H9 (cell line): ENCODE data around the gene GRM5. TPM values are rescaled to one million over a fixed set of nuclear protein-coding genes. Genes with fewer than 3 reads are reported as not detected.
"Not testable (repeated sequence)": the region's sequence is repeated elsewhere in the genome, so short reads cannot be mapped to it uniquely, and the experiment has no call there.

Source experiments
- DNase-seq: peaks from one replicate; pipeline ENCODE4 v3.0.0-alpha.2; 2017
- H2AFZ ChIP-seq: one replicate; pipeline ENCODE4 v1.6.1; 2013; ENCODE audit warnings: mild to moderate bottlenecking, low read length, control low read depth, moderate library complexity
- H2AK5ac ChIP-seq: 2 replicates; pipeline ENCODE4 v1.6.1; 2013; ENCODE audit warnings: low read length, control low read depth, mixed read lengths; ENCODE audit not compliant: insufficient read length
- H2BK120ac ChIP-seq: one replicate; pipeline ENCODE4 v1.6.1; 2013; ENCODE audit warnings: low read depth, mild to moderate bottlenecking, low read length, control low read depth, inconsistent platforms; ENCODE audit not compliant: poor library complexity, severe bottlenecking
- H2BK12ac ChIP-seq: 2 replicates; pipeline ENCODE4 v1.6.1; 2013; ENCODE audit warnings: low read length, control low read depth, mixed read lengths, low read depth; ENCODE audit not compliant: insufficient read length
- H2BK15ac ChIP-seq: 2 replicates; pipeline ENCODE4 v1.6.1; 2013; ENCODE audit warnings: low read depth, low read length, control low read depth
- H2BK20ac ChIP-seq: one replicate; pipeline ENCODE4 v1.6.1; 2013; ENCODE audit warnings: low read depth, mild to moderate bottlenecking, low read length, control low read depth, inconsistent platforms; ENCODE audit not compliant: poor library complexity, severe bottlenecking
- H2BK5ac ChIP-seq: 2 replicates; pipeline ENCODE4 v1.6.1; 2013; ENCODE audit warnings: low read length, control low read depth, mixed read lengths; ENCODE audit not compliant: insufficient read length
- H3K14ac ChIP-seq: 2 replicates; pipeline ENCODE4 v1.6.1; 2013; ENCODE audit warnings: low read length, control low read depth; ENCODE audit not compliant: insufficient read depth
- H3K18ac ChIP-seq: 2 replicates; pipeline ENCODE4 v1.6.1; 2013; ENCODE audit warnings: low read depth, mild to moderate bottlenecking, mixed read lengths, low read length, control low read depth; ENCODE audit not compliant: insufficient read length
- H3K23ac ChIP-seq: 2 replicates; pipeline ENCODE4 v1.6.1; 2013; ENCODE audit warnings: low read length, control low read depth, mixed read lengths, low read depth; ENCODE audit not compliant: insufficient read length
- H3K23me2 ChIP-seq: 2 replicates; pipeline ENCODE4 v1.6.1; 2013; ENCODE audit warnings: low read depth, mild to moderate bottlenecking, mixed read lengths, low read length, control low read depth; ENCODE audit not compliant: insufficient read length, poor library complexity, severe bottlenecking
- H3K27ac ChIP-seq: 2 replicates; pipeline ENCODE4 v1.5.1; 2013; ENCODE audit warnings: low read length, control low read depth, mixed read lengths, low read depth; ENCODE audit not compliant: insufficient read length
- H3K27me3 ChIP-seq: 2 replicates; pipeline ENCODE4 v1.6.1; 2013; ENCODE audit warnings: low read length, control low read depth, inconsistent platforms; ENCODE audit not compliant: insufficient read depth
- H3K4ac ChIP-seq: 2 replicates; pipeline ENCODE4 v1.6.1; 2013; ENCODE audit warnings: low read depth, mild to moderate bottlenecking, control low read depth, inconsistent platforms, low read length, moderate library complexity
- H3K4me1 ChIP-seq: 2 replicates; pipeline ENCODE4 v1.6.1; 2013; ENCODE audit warnings: low read length, control low read depth, inconsistent platforms; ENCODE audit not compliant: insufficient read depth
- H3K4me2 ChIP-seq: 2 replicates; pipeline ENCODE4 v1.6.1; 2013; ENCODE audit warnings: low read length, control low read depth, mixed read lengths; ENCODE audit not compliant: insufficient read length, insufficient read depth
- H3K56ac ChIP-seq: 2 replicates; pipeline ENCODE4 v1.6.1; 2013; ENCODE audit warnings: low read depth, mild to moderate bottlenecking, mixed read lengths, low read length, control low read depth; ENCODE audit not compliant: insufficient read length
- H3K79me1 ChIP-seq: 2 replicates; pipeline ENCODE4 v1.6.1; 2013; ENCODE audit warnings: low read depth, mild to moderate bottlenecking, moderate library complexity, low read length, control low read depth, inconsistent platforms; ENCODE audit not compliant: insufficient read depth, poor library complexity, severe bottlenecking
- H3K79me2 ChIP-seq: 2 replicates; pipeline ENCODE4 v1.6.1; 2013; ENCODE audit warnings: low read length, control low read depth, inconsistent platforms; ENCODE audit not compliant: insufficient read depth
- H3K9ac ChIP-seq: 2 replicates; pipeline ENCODE4 v1.6.1; 2013; ENCODE audit warnings: low read length, control low read depth, mixed read lengths; ENCODE audit not compliant: insufficient read length; ENCODE audit errors: extremely low read depth
- H3K9me3 ChIP-seq: one replicate; pipeline ENCODE4 v1.6.1; 2013; ENCODE audit warnings: low read depth, low read length, inconsistent platforms; ENCODE audit not compliant: control insufficient read depth
- H3T11ph ChIP-seq: one replicate; pipeline ENCODE4 v1.6.1; 2013; ENCODE audit warnings: mild to moderate bottlenecking, low read length, control low read depth, inconsistent platforms
- H4K20me1 ChIP-seq: one replicate; pipeline ENCODE4 v1.6.1; 2013; ENCODE audit not compliant: control insufficient read depth, insufficient read length, insufficient read depth
- H4K5ac ChIP-seq: 2 replicates; pipeline ENCODE4 v1.6.1; 2013; ENCODE audit warnings: low read depth, mild to moderate bottlenecking, mixed read lengths, low read length, control low read depth; ENCODE audit not compliant: insufficient read length
- H4K8ac ChIP-seq: replicated peaks from 2 replicates; pipeline ENCODE4 v1.6.1; 2013; ENCODE audit warnings: low read length, control low read depth, mixed read lengths, low read depth; ENCODE audit not compliant: insufficient read length
- H4K91ac ChIP-seq: 2 replicates; pipeline ENCODE4 v1.6.1; 2013; ENCODE audit warnings: low read depth, mild to moderate bottlenecking, moderate library complexity, mixed read lengths, low read length, control low read depth; ENCODE audit not compliant: insufficient read length
- H3K27ac Mint-ChIP-seq, 3 experiments: 2 replicates in 2 of 3; 3 replicates in 1 of 3; pipeline ENCODE4 v1.8.0; 2020 to 2021; ENCODE audit warnings: mixed read lengths in 3 of 3, mild to moderate bottlenecking in 1 of 3, moderate library complexity in 1 of 3
- H3K27me3 Mint-ChIP-seq: 2 replicates; pipeline ENCODE4 v1.8.0; 2021; ENCODE audit warnings: low read depth, mild to moderate bottlenecking, moderate library complexity, mixed read lengths
- H3K36me3 Mint-ChIP-seq, 3 experiments: 2 replicates in 2 of 3; 3 replicates in 1 of 3; pipeline ENCODE4 v1.8.0; 2020 to 2021; ENCODE audit warnings: low read depth in 3 of 3, mixed read lengths in 3 of 3; ENCODE audit not compliant: insufficient read depth in 1 of 3
- H3K4me1 Mint-ChIP-seq, 2 experiments: 2 replicates each; pipeline ENCODE4 v1.8.0; 2020; ENCODE audit warnings: mixed read lengths in 2 of 2
- H3K4me3 Mint-ChIP-seq, 2 experiments: 2 replicates in 1 of 2; 3 replicates in 1 of 2; pipeline ENCODE4 v1.8.0; 2020 to 2021; ENCODE audit warnings: mild to moderate bottlenecking in 2 of 2, mixed read lengths in 2 of 2, moderate library complexity in 1 of 2
- H3K9me3 Mint-ChIP-seq, 2 experiments: 2 replicates in 1 of 2; 3 replicates in 1 of 2; pipeline ENCODE4 v1.8.0; 2020; ENCODE audit warnings: mild to moderate bottlenecking in 2 of 2, mixed read lengths in 2 of 2, moderate library complexity in 1 of 2
- CTCF ChIP-seq: fragments of 200-600 bp; sonication (generic); conservative IDR thresholded peaks from 3 replicates; pipeline ENCODE4 v1.8.0; 2021; ENCODE audit warnings: antibody characterized with exemption, mild to moderate bottlenecking
- WGBS: extraction: QIAGEN DNeasy Blood & Tissue Kit; methylation state at CpG from one replicate; pipeline ENCODE4 v1.1.7; 2013; ENCODE audit warnings: missing lambda C conversion rate, low lambda C conversion rate, mixed read lengths; ENCODE audit not compliant: insufficient read length; ENCODE audit errors: extremely low coverage; 5-methylcytosine and 5-hydroxymethylcytosine counted together
- total RNA-seq: library from RNA; stranded (reverse); gene quantifications from 2 replicates; pipeline ENCODE4 v1.2.1, GENCODE V29; 2021

Gene GRM5
- total RNA-seq, 1 experiment from 2014 or later: not detected

- no peak overlapping the region for H2BK120ac ChIP-seq
- H2AFZ ChIP-seq: no peak overlapping the region
- no peak overlapping the region for H3K9ac ChIP-seq
- H4K5ac ChIP-seq: no peak overlapping the region
- no peak for TF ChIP-seq CTCF
- H3K79me1 ChIP-seq: no peaks in the 10 kb centered on the region
- H2AK5ac ChIP-seq: no peak overlapping the region
- H2BK20ac ChIP-seq: no peak overlapping the region
- no peaks in the 10 kb centered on the region for H4K20me1 ChIP-seq
- Mint-ChIP-seq H3K4me1 (no peaks in the 10 kb centered on the region), H3K27ac (no peak overlapping the region), H3K4me3 (no peak overlapping the region), H3K36me3 (no peaks in the 10 kb centered on the region), H3K9me3 (no peaks in the 10 kb centered on the region), H3K27me3 (no peaks in the 10 kb centered on the region)
- H3K4me2 ChIP-seq: no peak overlapping the region
- no peak overlapping the region for H3K4ac ChIP-seq
- H4K91ac ChIP-seq: no peak overlapping the region
- no peak overlapping the region for H3K56ac ChIP-seq
- no peak overlapping the region for H2BK12ac ChIP-seq
- H2BK15ac ChIP-seq: no peak overlapping the region
- H3K9me3 ChIP-seq: no peaks in the 10 kb centered on the region
- H3K27ac ChIP-seq: no peak overlapping the region
- WGBS: no CpG with 5 or more reads among the region's 1 CpG
- H3K23me2 ChIP-seq: no peaks in the 10 kb centered on the region
- H4K8ac ChIP-seq: no peak overlapping the region
- no peaks in the 10 kb centered on the region for H3K79me2 ChIP-seq
- no peak overlapping the region for H3K14ac ChIP-seq
- H3K23ac ChIP-seq: no peak overlapping the region
- H2BK5ac ChIP-seq: no peak overlapping the region
- H3K18ac ChIP-seq: no peak overlapping the region
- H3T11ph ChIP-seq: no peak overlapping the region
- no peaks in the 10 kb centered on the region for H3K4me1 ChIP-seq
- no peak for DNase-seq
- H3K27me3 ChIP-seq: no peaks in the 10 kb centered on the region
These were observed 216.4 kb downstream of the GRM5 start for GRCh38 chr11:88849368-88849767.

DNA sequence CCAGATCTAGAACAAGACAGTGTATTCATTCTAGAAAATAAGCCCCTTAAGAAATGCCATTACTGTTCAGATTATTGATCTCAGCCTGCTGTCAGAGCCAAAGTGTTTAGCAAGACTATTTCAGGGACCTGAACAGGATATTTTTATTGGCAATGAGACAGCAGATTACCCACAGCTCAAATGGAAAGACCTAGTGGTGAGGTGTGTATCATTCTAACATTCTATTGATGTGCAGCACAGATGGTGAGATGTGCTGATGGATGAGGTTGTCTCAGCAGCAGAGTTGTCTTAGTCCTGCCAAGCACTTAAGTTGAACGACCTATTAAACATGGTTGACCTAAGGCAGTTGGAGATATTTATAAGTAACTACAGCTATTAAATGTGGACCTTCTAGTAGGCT lies 219.5 kb downstream of the GRM5 start:
- no CpG with 5 or more reads among the region's 1 CpG for WGBS
- H3K4me1 Mint-ChIP-seq, H2BK5ac ChIP-seq, H3K36me3 Mint-ChIP-seq, H3K27me3 ChIP-seq, H3K27me3 Mint-ChIP-seq, H3K56ac ChIP-seq, H3K23me2 ChIP-seq, H2BK12ac ChIP-seq, H3K4me2 ChIP-seq, H3K14ac ChIP-seq, H4K8ac ChIP-seq, H3K4me1 ChIP-seq, H3K27ac Mint-ChIP-seq, H3K4me3 Mint-ChIP-seq, H3K27ac ChIP-seq, H3K18ac ChIP-seq, H3T11ph ChIP-seq, H3K23ac ChIP-seq, H2BK120ac ChIP-seq, H3K79me2 ChIP-seq, H3K9ac ChIP-seq, DNase-seq, H2BK20ac ChIP-seq, H2AK5ac ChIP-seq, H2BK15ac ChIP-seq, H3K9me3 ChIP-seq, H4K91ac ChIP-seq, H2AFZ ChIP-seq, H3K79me1 ChIP-seq, H4K20me1 ChIP-seq, H3K9me3 Mint-ChIP-seq, H4K5ac ChIP-seq, H3K4ac ChIP-seq: not testable (repeated sequence)
